SK-N-SH treated with all-trans-retinoic acid at 6 μM for 48 hours (cell line): ENCODE data around the gene CYP11A1.

Experiments used
- ATAC-seq: fragments of 200-7000 bp; cut with Tn5 transposase; 3 replicates; pipeline ENCODE4 v1.9.1; 2020; ENCODE audit warnings: mild to moderate bottlenecking, moderate library complexity
- ARNTL ChIP-seq: fragments of 450-650 bp; formaldehyde crosslinking; IDR thresholded peaks from 2 replicates; pipeline ENCODE4 v1.5.0; 2020; ENCODE audit warnings: low read depth, mild to moderate bottlenecking, moderate library complexity, borderline replicate concordance
- BACH2 ChIP-seq: fragments of 250-450 bp; sonication (Bioruptor Pico); IDR thresholded peaks from 2 replicates; pipeline ENCODE4 v1.9.0; 2021; ENCODE audit warnings: mild to moderate bottlenecking, borderline replicate concordance
- ESRRG ChIP-seq: fragments of 250-450 bp; sonication (Bioruptor Pico); IDR thresholded peaks from 2 replicates; pipeline ENCODE4 v1.6.1; 2021; ENCODE audit warnings: mild to moderate bottlenecking
- GLIS3 ChIP-seq: fragments of 250-450 bp; sonication (Bioruptor Pico); IDR thresholded peaks from 2 replicates; pipeline ENCODE4 v1.5.0; 2020; ENCODE audit warnings: mild to moderate bottlenecking, moderate library complexity
- ISL1 ChIP-seq: fragments of 250-450 bp; sonication (Bioruptor Pico); IDR thresholded peaks from 2 replicates; pipeline ENCODE4 v2.1.2; 2022; ENCODE audit warnings: mild to moderate bottlenecking, moderate library complexity
- PPARA ChIP-seq: fragments of 250-450 bp; sonication (Bioruptor Pico); IDR thresholded peaks from 2 replicates; pipeline ENCODE4 v1.5.0; 2020; ENCODE audit warnings: mild to moderate bottlenecking, borderline replicate concordance
- RARB ChIP-seq: fragments of 250-450 bp; sonication (Bioruptor Pico); IDR thresholded peaks from 2 replicates; pipeline ENCODE4 v1.8.0; 2021; ENCODE audit warnings: mild to moderate bottlenecking, moderate library complexity
- TCF4 ChIP-seq: fragments of 250-450 bp; sonication (Bioruptor Pico); IDR thresholded peaks from 2 replicates; pipeline ENCODE4 v1.8.0; 2021; ENCODE audit warnings: mild to moderate bottlenecking, moderate library complexity, borderline replicate concordance
- TOX ChIP-seq: fragments of 250-450 bp; sonication (Bioruptor Pico); IDR thresholded peaks from 2 replicates; pipeline ENCODE4 v1.8.0; 2021; ENCODE audit warnings: mild to moderate bottlenecking, moderate library complexity, borderline replicate concordance
- ZC3H10 ChIP-seq: fragments of 250-450 bp; sonication (Bioruptor Pico); IDR thresholded peaks from 2 replicates; pipeline ENCODE4 v1.5.1; 2021; ENCODE audit warnings: mild to moderate bottlenecking, moderate library complexity
- ZNF565 ChIP-seq: fragments of 450-650 bp; formaldehyde crosslinking; conservative IDR thresholded peaks from 2 replicates; pipeline ENCODE4 v1.5.0; 2020; ENCODE audit warnings: low read depth, mild to moderate bottlenecking, moderate library complexity
- ZNF8 ChIP-seq: fragments of 450-650 bp; formaldehyde crosslinking; IDR thresholded peaks from 2 replicates; pipeline ENCODE4 v1.5.0; 2020; ENCODE audit warnings: mild to moderate bottlenecking, moderate library complexity
- TF ChIP-seq, protein P1 (sequence below): fragments of 250-450 bp; sonication (Bioruptor Pico); IDR thresholded peaks from 2 replicates; pipeline ENCODE4 v1.5.0; 2020; ENCODE audit warnings: mild to moderate bottlenecking, moderate library complexity
- TF ChIP-seq, protein P2 (sequence below): fragments of 250-450 bp; sonication (Bioruptor Pico); IDR thresholded peaks from 2 replicates; pipeline ENCODE4 v1.8.0; 2021; ENCODE audit warnings: low read depth, mild to moderate bottlenecking, moderate library complexity, borderline replicate concordance

Gene CYP11A1

GRCh38 chr15:74380361-74381189 is 13.1 kb upstream of the CYP11A1 start (continued):
- TF ChIP-seq, protein P1, sequence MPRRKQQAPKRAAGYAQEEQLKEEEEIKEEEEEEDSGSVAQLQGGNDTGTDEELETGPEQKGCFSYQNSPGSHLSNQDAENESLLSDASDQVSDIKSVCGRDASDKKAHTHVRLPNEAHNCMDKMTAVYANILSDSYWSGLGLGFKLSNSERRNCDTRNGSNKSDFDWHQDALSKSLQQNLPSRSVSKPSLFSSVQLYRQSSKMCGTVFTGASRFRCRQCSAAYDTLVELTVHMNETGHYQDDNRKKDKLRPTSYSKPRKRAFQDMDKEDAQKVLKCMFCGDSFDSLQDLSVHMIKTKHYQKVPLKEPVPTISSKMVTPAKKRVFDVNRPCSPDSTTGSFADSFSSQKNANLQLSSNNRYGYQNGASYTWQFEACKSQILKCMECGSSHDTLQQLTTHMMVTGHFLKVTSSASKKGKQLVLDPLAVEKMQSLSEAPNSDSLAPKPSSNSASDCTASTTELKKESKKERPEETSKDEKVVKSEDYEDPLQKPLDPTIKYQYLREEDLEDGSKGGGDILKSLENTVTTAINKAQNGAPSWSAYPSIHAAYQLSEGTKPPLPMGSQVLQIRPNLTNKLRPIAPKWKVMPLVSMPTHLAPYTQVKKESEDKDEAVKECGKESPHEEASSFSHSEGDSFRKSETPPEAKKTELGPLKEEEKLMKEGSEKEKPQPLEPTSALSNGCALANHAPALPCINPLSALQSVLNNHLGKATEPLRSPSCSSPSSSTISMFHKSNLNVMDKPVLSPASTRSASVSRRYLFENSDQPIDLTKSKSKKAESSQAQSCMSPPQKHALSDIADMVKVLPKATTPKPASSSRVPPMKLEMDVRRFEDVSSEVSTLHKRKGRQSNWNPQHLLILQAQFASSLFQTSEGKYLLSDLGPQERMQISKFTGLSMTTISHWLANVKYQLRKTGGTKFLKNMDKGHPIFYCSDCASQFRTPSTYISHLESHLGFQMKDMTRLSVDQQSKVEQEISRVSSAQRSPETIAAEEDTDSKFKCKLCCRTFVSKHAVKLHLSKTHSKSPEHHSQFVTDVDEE (CRISPR knock-in tag) = no peak
- no peak for TF ChIP-seq BACH2 (CRISPR knock-in tag)
- no peak for TF ChIP-seq ESRRG (CRISPR knock-in tag)

- no peak for ATAC-seq
- TF ChIP-seq ZNF8 (CRISPR knock-in tag) (no peak), PPARA (no peak), GLIS3 (CRISPR knock-in tag) (no peak)
These were observed 11.4 kb upstream of the CYP11A1 start for GRCh38 chr15:74378848-74379247.

DNA sequence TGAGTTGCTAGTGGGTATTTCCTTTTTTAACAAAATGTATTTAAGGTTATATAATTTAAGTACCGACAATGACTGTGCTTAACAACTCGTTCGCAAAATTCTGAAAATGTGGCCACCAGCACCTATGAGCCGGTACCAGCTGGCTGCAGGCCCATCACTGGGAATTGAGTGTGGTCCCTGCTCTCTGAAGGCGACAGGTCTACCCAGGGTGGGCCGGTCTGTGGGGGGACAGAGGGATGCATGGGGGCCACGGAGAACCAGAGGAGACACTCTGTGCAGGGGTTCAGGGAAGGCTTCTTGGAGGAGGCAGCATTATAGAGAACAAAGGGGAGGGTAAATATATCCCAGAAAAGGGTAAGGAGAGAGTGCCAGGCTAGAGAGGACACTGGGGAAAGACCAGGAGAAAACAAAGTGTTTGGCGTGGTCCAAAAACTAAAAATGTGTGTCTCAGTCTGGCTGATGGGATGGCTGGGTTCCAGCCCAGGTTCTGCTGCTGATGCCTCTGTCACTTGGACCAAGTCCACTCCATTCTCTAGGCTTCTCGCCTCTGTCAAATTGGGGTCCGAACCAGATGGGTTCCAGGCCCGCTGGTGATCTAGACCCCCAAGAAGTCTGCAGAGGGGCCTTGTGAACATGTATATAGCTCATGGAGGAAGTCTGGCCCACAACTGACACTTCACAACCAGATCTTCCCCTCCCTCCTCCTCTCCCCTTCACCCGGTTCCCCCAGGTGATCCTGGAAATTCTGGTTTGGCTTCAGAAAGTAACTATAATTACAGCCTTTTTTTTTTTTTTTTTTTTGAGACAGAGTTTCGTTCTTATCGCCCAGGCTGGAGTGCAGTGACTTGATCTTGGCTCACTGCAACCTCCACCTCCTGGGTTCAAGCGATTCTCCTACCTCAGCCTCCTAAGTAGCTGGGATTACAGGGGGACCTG is 10.7 kb upstream of the CYP11A1 start:
- TF ChIP-seq ESRRG (CRISPR knock-in tag) (no peak), ZNF8 (CRISPR knock-in tag) (no peak), TCF4 (CRISPR knock-in tag) (no peak), ISL1 (CRISPR knock-in tag) (no peak), RARB (no peak)
- TF ChIP-seq, protein P2, sequence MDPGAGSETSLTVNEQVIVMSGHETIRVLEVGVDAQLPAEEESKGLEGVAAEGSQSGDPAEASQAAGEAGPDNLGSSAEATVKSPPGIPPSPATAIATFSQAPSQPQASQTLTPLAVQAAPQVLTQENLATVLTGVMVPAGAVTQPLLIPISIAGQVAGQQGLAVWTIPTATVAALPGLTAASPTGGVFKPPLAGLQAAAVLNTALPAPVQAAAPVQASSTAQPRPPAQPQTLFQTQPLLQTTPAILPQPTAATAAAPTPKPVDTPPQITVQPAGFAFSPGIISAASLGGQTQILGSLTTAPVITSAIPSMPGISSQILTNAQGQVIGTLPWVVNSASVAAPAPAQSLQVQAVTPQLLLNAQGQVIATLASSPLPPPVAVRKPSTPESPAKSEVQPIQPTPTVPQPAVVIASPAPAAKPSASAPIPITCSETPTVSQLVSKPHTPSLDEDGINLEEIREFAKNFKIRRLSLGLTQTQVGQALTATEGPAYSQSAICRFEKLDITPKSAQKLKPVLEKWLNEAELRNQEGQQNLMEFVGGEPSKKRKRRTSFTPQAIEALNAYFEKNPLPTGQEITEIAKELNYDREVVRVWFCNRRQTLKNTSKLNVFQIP (CRISPR knock-in tag) = no peak
- TF ChIP-seq, protein P1 (CRISPR knock-in tag) = no peak
- TF ChIP-seq, all 23 proteins: peak for 0
- ATAC-seq = no peak

DNA sequence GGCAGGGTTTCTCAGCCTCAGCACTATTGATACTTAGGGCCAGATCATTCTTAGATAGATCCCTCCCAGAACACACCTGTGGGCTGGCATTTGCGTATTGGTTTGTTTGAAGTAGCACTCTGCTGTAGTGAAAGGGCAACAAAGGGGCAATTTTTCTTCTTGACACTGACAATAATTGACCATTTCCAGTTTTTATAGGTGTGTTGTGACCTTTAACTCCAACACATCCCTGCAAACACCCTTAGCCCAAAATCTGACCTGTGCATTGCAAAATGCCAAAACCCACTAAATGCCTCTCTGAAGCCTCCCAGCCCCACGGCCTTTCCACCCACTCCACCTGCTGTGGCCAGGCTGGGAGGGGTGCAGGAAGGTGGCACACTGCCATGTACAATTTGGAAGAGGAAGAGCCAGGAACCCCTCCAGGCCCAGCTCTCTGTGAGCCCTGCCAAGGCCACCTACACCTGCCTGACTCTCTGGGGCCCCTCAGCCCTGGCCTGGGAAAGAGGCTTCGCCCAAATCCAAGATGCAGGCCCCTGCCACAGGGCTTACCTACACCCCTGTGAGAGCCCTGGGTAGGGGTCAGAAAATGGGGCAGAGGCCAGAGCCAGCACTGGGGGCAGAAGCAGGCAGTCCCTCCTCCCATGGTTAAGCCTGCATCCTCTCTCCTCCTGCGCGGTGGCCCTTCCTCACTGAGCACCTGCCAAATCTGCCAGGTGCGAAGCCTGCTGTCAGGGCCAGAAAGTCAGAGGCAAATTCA is 9.6 kb upstream of the CYP11A1 start:
- no peak for ATAC-seq
- no peak for TF ChIP-seq TOX (CRISPR knock-in tag)
- TF ChIP-seq ESRRG (CRISPR knock-in tag) = no peak
- no peak for TF ChIP-seq ISL1 (CRISPR knock-in tag)
- TF ChIP-seq ZC3H10 = no peak
- no peak for TF ChIP-seq ZNF8 (CRISPR knock-in tag)
- no peak for TF ChIP-seq ARNTL (CRISPR knock-in tag)
- TF ChIP-seq, protein P2 (CRISPR knock-in tag) = no peak
- TF ChIP-seq ZNF565 (CRISPR knock-in tag) = no peak
- TF ChIP-seq, all 23 proteins: peak for 0
